Keratinocyte (primary cell): ENCODE results near the gene NIF3L1. TPM values are rescaled to one million over a fixed set of nuclear protein-coding genes. Genes with fewer than 3 reads are reported as not detected.

Source experiments
- DNase-seq: peaks from one replicate; pipeline ENCODE4 v3.0.0-alpha.2; 2011; ENCODE audit warnings: low read depth, missing footprints, low spot score
- FAIRE-seq: peaks from 2 replicates; lab custom pipeline; 2011; peaks lifted over from hg19 to GRCh38; lab: Jason Lieb, UNC
- H2AFZ ChIP-seq: 2 replicates; pipeline ENCODE4 v1.6.0; 2012; ENCODE audit warnings: low read length, control low read depth, inconsistent platforms; ENCODE audit not compliant: control insufficient read depth
- H3K27ac ChIP-seq: 2 replicates; pipeline ENCODE4 v1.5.1; 2011; ENCODE audit warnings: low read length; ENCODE audit not compliant: control insufficient read depth, insufficient read depth
- H3K27me3 ChIP-seq: 3 replicates; pipeline ENCODE4 v1.6.0; 2011; ENCODE audit warnings: low read length; ENCODE audit not compliant: control insufficient read depth, insufficient read depth; ENCODE audit errors: extremely low read depth
- H3K36me3 ChIP-seq, 2 experiments: 2 replicates in 1 of 2; 3 replicates in 1 of 2; pipeline ENCODE4 v1.5.1; 2011; ENCODE audit warnings: low read length in 2 of 2, mild to moderate bottlenecking in 1 of 2; ENCODE audit not compliant: control insufficient read depth in 2 of 2, insufficient read depth in 2 of 2; ENCODE audit errors: extremely low read depth in 1 of 2
- H3K4me1 ChIP-seq: 3 replicates; pipeline ENCODE4 v1.5.1; 2011; ENCODE audit warnings: low read length; ENCODE audit not compliant: control insufficient read depth, insufficient read depth; ENCODE audit errors: extremely low read depth
- H3K4me2 ChIP-seq: 3 replicates; pipeline ENCODE4 v1.6.0; 2011; ENCODE audit warnings: low read depth, low read length; ENCODE audit not compliant: control insufficient read depth, insufficient read depth; ENCODE audit errors: extremely low read depth
- H3K4me3 ChIP-seq, 3 experiments: fragments of 200-600 bp in 1 of 3; sonication (generic) in 1 of 3; 2 replicates in 2 of 3; 3 replicates in 1 of 3; pipeline ENCODE4 v1.5.1; 2011 to 2016; ENCODE audit warnings: low read length in 3 of 3, mild to moderate bottlenecking in 3 of 3, control low read depth in 2 of 3, inconsistent platforms in 1 of 3, low read depth in 1 of 3, mixed read lengths in 1 of 3, mixed run types in 1 of 3, moderate library complexity in 1 of 3; ENCODE audit not compliant: control insufficient read depth in 2 of 3, insufficient read depth in 2 of 3; ENCODE audit errors: extremely low read depth in 1 of 3
- H3K79me2 ChIP-seq: 2 replicates; pipeline ENCODE4 v1.6.0; 2012; ENCODE audit warnings: low read length; ENCODE audit not compliant: control insufficient read depth, insufficient read depth
- H3K9ac ChIP-seq: 3 replicates; pipeline ENCODE4 v1.6.0; 2011; ENCODE audit warnings: low read length; ENCODE audit not compliant: control insufficient read depth, insufficient read depth; ENCODE audit errors: extremely low read depth
- H3K9me1 ChIP-seq: 3 replicates; pipeline ENCODE4 v1.6.0; 2011; ENCODE audit warnings: low read length; ENCODE audit not compliant: control insufficient read depth, insufficient read depth; ENCODE audit errors: extremely low read depth
- H3K9me3 ChIP-seq: 2 replicates; pipeline ENCODE4 v1.5.1; 2012; ENCODE audit warnings: low read depth, low read length; ENCODE audit not compliant: control insufficient read depth
- H4K20me1 ChIP-seq: 3 replicates; pipeline ENCODE4 v1.6.0; 2011; ENCODE audit warnings: low read length; ENCODE audit not compliant: control insufficient read depth, insufficient read depth; ENCODE audit errors: extremely low read depth
- CTCF ChIP-seq, 3 experiments: IDR thresholded peaks in 1 of 3; conservative IDR thresholded peaks in 1 of 3; optimal IDR thresholded peaks in 1 of 3; 2 replicates in 2 of 3; 3 replicates in 1 of 3; pipeline versions ENCODE3 to v1.5.1; 2011; ENCODE audit warnings: low read length in 3 of 3, mild to moderate bottlenecking in 3 of 3, moderate library complexity in 2 of 3, control low read depth in 1 of 3, inconsistent platforms in 1 of 3; ENCODE audit not compliant: insufficient read depth in 2 of 3; ENCODE audit errors: extremely low read depth in 1 of 3
- EZH2 ChIP-seq: IDR thresholded peaks from one replicate; pipeline ENCODE4 v1.6.1; 2012; ENCODE audit warnings: inconsistent platforms, mild to moderate bottlenecking, low read length, moderate library complexity
- dilution Hi-C: fragments of 300-500 bp; cut with MboI; formaldehyde crosslinking; loops from one replicate; pipeline ENCODE4 v1.7.0; 2020; ENCODE audit warnings: low sequenced_read_pairs; ENCODE audit not compliant: extremely low pct_ligation_motif_present
- polyA plus RNA-seq, 5 experiments: library from polyadenylated mRNA; depleted of rRNA in 3 of 5; stranded (reverse) in 3 of 5; stranded (forward) in 1 of 5; unstranded in 1 of 5; fragments of >200 nt; gene quantifications; 1 replicate in 1 of 5; 2 replicates in 3 of 5; 3 replicates in 1 of 5; pipeline versions ENCODE4 v1.2.1 to v1.2.3, GENCODE V29; 2011 to 2012; ENCODE audit warnings: missing spikeins in 2 of 5, low read depth in 1 of 5, low replicate concordance in 1 of 5

Gene NIF3L1
- polyA plus RNA-seq, 1 donor (not counting 4 experiments of a cell fraction or from before 2014, with no cell fraction given), result 67.1 TPM

DNA sequence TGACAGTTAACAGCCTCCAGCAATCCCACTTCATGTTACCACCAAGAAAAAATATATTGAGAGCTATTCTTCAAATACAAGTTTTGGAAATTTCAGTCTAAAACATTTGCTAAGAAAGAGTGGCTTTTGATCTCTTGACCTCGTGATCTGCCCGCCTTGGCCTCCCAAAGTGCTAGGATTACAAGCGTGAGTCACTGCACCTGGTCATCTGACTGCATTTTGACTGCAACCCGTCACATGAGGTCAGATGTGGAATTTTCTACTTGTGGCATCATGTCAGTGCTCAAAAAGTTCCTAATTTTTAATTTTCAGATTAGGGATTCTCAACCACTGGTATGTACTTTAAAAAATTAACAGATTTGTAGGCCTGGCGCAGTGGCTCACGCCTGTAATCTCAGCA lies 15.6 kb upstream of the NIF3L1 start:
- H3K9ac ChIP-seq, result no peak overlapping the region
- H3K79me2 ChIP-seq, result no peaks in the 10 kb centered on the region
- H3K36me3 ChIP-seq, result peaks cover 4 to 11% of the 10 kb centered on the region in 2 experiments
- no peaks in the 10 kb centered on the region for H4K20me1 ChIP-seq
- no peak for DNase-seq
- no peak overlapping the region for H2AFZ ChIP-seq
- TF ChIP-seq CTCF (optimal IDR thresholded peaks at IDR 0.05 in 1 of 3, IDR thresholded peaks at IDR 0.05 in 1 of 3, conservative IDR thresholded peaks at IDR 0.05 in 1 of 3; ENCODE audit: extremely low read depth in 1 of 3, insufficient read depth in 2 of 3, low read length in 3 of 3) (no peak), EZH2 (no peak)
- no peak overlapping the region for H3K27ac ChIP-seq
- no peaks in the 10 kb centered on the region for H3K9me3 ChIP-seq
- no peaks in the 10 kb centered on the region for H3K9me1 ChIP-seq
- dilution Hi-C loops, result no loop called here
- no peak overlapping the region for H3K4me3 ChIP-seq
- no peak for FAIRE-seq
- H3K27me3 ChIP-seq, result no peaks in the 10 kb centered on the region
- H3K4me2 ChIP-seq, result no peak overlapping the region
- no peaks in the 10 kb centered on the region for H3K4me1 ChIP-seq

DNA sequence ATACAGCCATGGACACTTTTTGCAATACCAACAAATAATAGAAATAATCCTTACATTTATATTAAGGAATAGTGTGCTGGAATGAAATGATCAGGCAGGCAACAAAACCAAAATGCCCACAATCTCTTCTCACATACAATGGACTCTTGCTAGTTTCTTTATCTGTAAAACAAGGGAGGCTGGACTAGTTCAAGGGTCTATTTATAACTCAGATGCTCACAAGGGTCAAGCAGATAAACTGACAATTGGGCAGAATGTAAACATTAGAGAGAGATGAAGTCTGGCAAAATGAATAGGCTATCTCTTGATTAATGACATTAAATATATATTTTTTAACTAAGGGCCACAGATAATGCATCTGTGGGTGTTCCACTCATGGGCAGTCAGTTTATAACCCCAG lies 11.7 kb upstream of the NIF3L1 start:
- no peak for FAIRE-seq
- Histone ChIP-seq H3K27me3 (no peaks in the 10 kb centered on the region), H3K36me3 (peaks cover 9 to 27% of the 10 kb centered on the region in 2 experiments), H3K79me2 (no peaks in the 10 kb centered on the region), H4K20me1 (no peaks in the 10 kb centered on the region), H3K9me3 (no peaks in the 10 kb centered on the region), H3K4me1 (no peaks in the 10 kb centered on the region), H3K9me1 (no peaks in the 10 kb centered on the region), H3K4me3 (no peak overlapping the region), H3K27ac (no peak overlapping the region), H3K4me2 (no peak overlapping the region), H3K9ac (no peak overlapping the region), H2AFZ (no peak overlapping the region)
- dilution Hi-C loops, result no loop called here
- DNase-seq, result no peak
- TF ChIP-seq CTCF (optimal IDR thresholded peaks at IDR 0.05 in 1 of 3, IDR thresholded peaks at IDR 0.05 in 1 of 3, conservative IDR thresholded peaks at IDR 0.05 in 1 of 3; ENCODE audit: extremely low read depth in 1 of 3, insufficient read depth in 2 of 3, low read length in 3 of 3), result no peak
- TF ChIP-seq EZH2, result no peak
